ENCODE results near the gene PGAP2.

- TF ChIP-seq CTCF (IDR thresholded peaks at IDR 0.05) (peak; percentile 34 to 71), POLR2AphosphoS5 (IDR thresholded peaks at IDR 0.05) (no peak), POLR2A (IDR thresholded peaks at IDR 0.05) (no peak)
These were observed at the start of gene PGAP2 for GRCh38 chr11:3807909-3808860.

Measured in suprapubic skin (tissue), 4 donors.